ENCODE results near the gene UQCRQ.

- TF ChIP-seq EZH2 (IDR thresholded peaks at IDR 0.05; ENCODE audit: borderline replicate concordance, insufficient read depth, low read depth, low read length, poor library complexity, severe bottlenecking): no peak
- TF ChIP-seq CTCF (IDR thresholded peaks at IDR 0.05): no peak
These were observed 12.1 kb upstream of the UQCRQ start for GRCh38 chr5:132854301-132854700.
